Ascending aorta (tissue), 2 donors: ENCODE measurements around the gene PAPLN. TPM values are rescaled to one million over a fixed set of nuclear protein-coding genes. Genes with fewer than 3 reads are reported as not detected.

Experiments used
- DNase-seq, 2 donors: peaks; one replicate each; pipeline ENCODE4 v3.0.0-alpha.2; 2019; ENCODE audit warnings: low spot score in 2 of 2
- H3K27ac ChIP-seq, 2 donors: fragments of 200-600 bp; sonication (generic); one replicate each; pipeline ENCODE4 v1.5.1; 2016 to 2017; ENCODE audit warnings: mild to moderate bottlenecking in 1 of 2
- H3K27me3 ChIP-seq: fragments of 200-600 bp; sonication (generic); one replicate; pipeline ENCODE4 v1.5.1; 2017
- H3K36me3 ChIP-seq, 2 donors: fragments of 200-600 bp; sonication (generic); one replicate each; pipeline ENCODE4 v1.5.1; 2016
- H3K4me1 ChIP-seq, 2 donors: fragments of 200-600 bp; sonication (generic); one replicate each; pipeline ENCODE4 v1.5.1; 2016 to 2017; ENCODE audit warnings: mild to moderate bottlenecking in 1 of 2
- H3K4me3 ChIP-seq, 2 donors: fragments of 200-600 bp; sonication (generic); one replicate each; pipeline ENCODE4 v1.5.1; 2016 to 2017; ENCODE audit warnings: mild to moderate bottlenecking in 1 of 2
- H3K9me3 ChIP-seq, 2 donors: fragments of 200-600 bp; sonication (generic); one replicate each; pipeline ENCODE4 v1.5.1; 2016
- CTCF ChIP-seq, 3 experiments: fragments of 200-600 bp in 2 of 3; fragments of 450-650 bp in 1 of 3; sonication (generic) in 2 of 3; IDR thresholded peaks; one replicate each; pipeline ENCODE4 v1.5.1; 2016 to 2019; ENCODE audit warnings: antibody characterized with exemption in 3 of 3, mild to moderate bottlenecking in 1 of 3, moderate library complexity in 1 of 3
- intact Hi-C: fragments of 100-400 bp; cut with DNase I; formaldehyde crosslinking; loops from one replicate; pipeline ENCODE4 v1.15.1; 2023
- total RNA-seq: library from RNA; depleted of rRNA; stranded (reverse); fragments of >200 nt; gene quantifications from one replicate; pipeline ENCODE4 v1.1.0, GENCODE V29; 2016

PAPLN gene
- total RNA-seq, 1 donor from 2014 or later, result 4.9 TPM

- intact Hi-C loops, result no loop called here
- no peak for TF ChIP-seq CTCF (IDR thresholded peaks at IDR 0.05)
- no peak for DNase-seq
Measured at GRCh38 chr14:73323896-73324399, 86.6 kb downstream of the PAPLN start.

More at GRCh38 chr14:73323896-73324399, 86.6 kb downstream of the PAPLN start:
- Histone ChIP-seq H3K4me1 (no peaks in the 10 kb centered on the region), H3K4me3 (no peak overlapping the region), H3K9me3 (no peaks in the 10 kb centered on the region), H3K36me3 (no peaks in the 10 kb centered on the region), H3K27ac (no peak overlapping the region), H3K27me3 (no peaks in the 10 kb centered on the region)

Other genes with a start within 250 kb of the PAPLN start
- gene ZFYVE1, start 210.4 kb upstream of the PAPLN start, total RNA-seq, result 73.9 TPM
- gene RBM25, start 179.0 kb upstream of the PAPLN start, total RNA-seq, result 59.6 TPM
- 15.2 TPM for gene PSEN1, start 101.0 kb upstream of the PAPLN start, total RNA-seq
- 20.1 TPM for gene NUMB, start 221.0 kb downstream of the PAPLN start, total RNA-seq